ENCODE results near the gene METTL17.
"Not testable (repeated sequence)": the region's sequence is repeated elsewhere in the genome, so short reads cannot be mapped to it uniquely, and the experiment has no call there.

The METTL17 gene, protein sequence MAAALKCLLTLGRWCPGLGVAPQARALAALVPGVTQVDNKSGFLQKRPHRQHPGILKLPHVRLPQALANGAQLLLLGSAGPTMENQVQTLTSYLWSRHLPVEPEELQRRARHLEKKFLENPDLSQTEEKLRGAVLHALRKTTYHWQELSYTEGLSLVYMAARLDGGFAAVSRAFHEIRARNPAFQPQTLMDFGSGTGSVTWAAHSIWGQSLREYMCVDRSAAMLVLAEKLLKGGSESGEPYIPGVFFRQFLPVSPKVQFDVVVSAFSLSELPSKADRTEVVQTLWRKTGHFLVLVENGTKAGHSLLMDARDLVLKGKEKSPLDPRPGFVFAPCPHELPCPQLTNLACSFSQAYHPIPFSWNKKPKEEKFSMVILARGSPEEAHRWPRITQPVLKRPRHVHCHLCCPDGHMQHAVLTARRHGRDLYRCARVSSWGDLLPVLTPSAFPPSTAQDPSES

DNA sequence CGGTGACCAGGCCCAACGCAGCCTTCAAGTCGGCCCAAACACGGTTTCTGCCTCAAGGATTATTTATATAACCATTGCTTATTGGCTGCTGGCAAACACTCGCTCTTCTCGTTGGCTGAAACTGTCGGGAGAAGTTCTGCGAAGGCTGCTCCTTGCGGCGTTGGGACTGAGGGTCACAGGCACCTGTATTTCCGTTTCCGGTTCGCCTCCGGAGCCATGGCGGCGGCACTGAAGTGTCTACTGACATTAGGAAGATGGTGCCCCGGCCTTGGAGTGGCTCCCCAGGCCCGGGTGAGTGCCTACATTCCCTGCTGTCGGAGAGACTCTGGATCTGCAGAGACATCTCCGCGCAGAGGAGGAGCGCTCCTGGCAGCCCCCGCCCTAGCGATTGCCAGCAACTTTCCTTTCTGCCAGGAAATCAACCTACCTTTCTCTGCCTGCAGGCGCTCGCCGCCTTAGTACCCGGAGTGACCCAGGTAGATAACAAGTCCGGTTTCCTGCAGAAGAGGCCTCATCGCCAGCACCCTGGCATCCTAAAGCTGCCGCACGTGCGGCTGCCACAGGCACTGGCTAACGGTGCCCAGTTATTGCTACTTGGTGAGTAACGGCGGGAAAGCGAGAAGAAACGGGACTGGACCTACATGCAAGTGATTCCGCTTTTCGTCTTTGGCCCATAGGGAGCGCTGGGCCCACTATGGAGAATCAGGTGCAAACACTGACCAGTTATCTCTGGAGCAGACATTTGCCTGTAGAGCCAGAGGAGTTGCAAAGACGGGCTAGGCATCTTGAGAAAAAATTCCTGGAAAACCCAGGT, at the start of gene METTL17:
TSS of gene METTL17 (plus strand) at position 194 of the 814 bp plus-strand sequence. CDS start at position 217, 23 bp downstream.
- peak; percentile 77 for DNase-seq (ENCODE audit: low read depth)

DNA sequence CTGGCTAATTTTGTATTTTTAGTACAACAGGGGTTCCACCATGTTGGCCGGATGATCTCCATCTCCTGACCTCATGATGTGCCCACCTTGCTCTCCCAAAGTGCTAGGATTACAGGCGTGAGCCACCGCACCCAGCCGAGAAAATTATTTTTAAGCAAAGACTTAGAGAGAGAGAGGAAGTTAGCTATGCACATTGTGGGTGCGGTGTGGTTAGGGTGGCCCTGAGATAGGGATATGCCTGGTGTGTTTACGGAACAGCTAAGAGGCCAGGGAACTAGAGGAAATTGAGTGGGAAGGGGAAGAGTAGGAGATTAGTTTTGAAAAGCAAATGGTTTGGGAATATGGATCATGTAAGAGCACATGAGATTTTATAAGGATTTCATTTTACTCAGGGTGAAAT, 44.6 kb upstream of the METTL17 start:
- DNase-seq (ENCODE audit: low read depth): not testable (repeated sequence)

DNA sequence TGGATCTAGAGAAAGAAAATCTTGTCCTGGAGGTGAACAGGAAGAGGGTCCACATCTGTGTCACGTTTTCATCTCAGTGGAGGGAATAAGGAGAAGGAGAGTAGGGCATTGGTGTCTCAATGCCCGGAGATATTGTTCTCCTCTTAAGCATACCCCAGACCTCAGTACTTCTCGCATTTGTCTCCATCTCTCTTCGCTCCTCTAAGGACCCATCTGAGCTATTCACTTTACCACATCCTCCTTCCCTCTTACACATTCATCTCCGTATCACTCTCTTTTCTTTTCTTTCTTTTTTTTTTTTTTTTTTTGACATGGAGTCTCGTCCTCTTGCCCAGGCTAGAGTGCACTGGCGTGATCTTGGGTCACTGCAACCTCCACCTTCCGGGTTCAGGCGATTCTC, 43.1 kb upstream of the METTL17 start:
- not testable (repeated sequence) for DNase-seq (ENCODE audit: low read depth)

DNA sequence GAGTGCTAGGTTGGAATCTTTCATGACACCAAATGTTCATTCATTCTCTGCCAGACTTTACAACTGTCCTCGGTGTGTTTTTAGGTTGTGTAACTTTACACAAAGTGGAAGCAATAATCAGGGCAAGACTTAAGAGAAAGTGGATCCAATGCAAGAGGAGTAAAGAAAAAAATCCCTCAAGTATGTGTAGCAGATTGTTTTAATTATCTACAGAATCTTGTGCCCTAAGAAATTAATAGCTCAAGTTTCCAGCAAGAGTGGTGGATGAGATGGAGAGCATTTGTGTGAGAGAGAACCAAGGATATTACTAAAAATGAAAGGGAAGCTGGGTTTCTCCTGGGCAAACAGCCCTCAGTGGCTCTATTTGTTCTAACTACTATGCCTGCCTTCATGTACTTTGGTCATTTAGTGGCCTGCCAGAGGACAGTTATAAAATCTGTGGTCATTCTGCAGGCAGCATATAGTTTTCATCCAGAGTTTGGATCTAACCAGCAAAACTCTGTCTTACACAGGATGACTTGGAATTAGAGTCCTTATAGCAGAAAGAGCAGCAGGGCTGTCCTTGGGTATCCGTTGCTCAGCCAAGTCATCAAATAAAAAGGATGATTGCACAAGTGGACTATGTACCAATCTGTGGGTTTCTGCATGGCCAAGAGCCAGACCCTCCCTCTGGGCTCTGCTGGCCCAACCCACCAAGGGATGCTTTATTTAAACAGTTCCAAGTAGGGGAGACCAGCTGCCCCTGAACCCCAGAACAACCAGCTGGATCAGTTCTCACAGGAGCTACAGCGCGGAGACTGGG, 34.8 kb upstream of the METTL17 start, which contains the start of gene RNASE2:
TSS of gene RNASE2 (plus strand) at position 752 of the 802 bp plus-strand sequence. CDS start 285 bp downstream, outside the sequence.
- DNase-seq (ENCODE audit: low read depth): not testable (repeated sequence)

DNA sequence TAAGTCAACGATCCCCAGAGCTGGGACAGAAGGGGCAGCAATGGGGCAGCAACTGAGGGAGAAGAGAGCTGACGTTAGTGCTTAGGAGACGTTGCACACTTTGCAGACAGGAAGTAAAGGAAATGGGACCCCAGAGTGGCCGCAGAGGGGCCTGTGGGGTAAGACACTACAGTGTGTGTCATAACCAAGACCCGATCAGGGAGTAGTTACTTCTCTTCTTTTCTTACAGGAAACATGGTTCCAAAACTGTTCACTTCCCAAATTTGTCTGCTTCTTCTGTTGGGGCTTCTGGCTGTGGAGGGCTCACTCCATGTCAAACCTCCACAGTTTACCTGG, 34.3 kb upstream of the METTL17 start:
- DNase-seq (ENCODE audit: low read depth): not testable (repeated sequence)

DNA sequence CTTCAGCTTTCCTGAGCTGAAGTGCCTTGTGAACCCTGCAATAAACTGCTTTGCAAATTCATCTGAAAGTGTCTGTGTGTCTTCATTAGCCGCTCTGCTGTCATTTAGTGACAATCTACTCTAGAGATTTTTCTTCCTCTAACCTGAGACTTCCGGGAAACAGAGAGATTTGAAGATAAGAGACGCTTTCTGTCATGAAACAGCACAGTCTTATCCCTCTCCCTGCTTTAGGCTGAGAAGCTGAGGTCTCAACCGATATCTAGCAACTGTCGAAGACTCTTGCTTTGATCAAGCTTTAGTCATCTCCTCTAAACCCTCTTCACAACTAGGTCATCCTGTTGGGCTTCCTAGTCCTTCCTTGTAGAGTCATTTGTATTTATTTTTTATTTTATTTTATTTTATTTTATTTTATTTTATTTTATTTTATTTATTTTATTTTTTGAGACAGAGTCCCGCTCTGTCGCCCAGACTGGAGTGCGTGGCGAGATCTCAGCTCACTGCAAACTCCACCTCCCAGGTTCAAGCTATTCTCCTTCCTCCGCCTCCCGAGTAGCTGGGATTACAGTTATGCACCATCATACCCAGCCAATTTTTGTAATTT, 33.3 kb upstream of the METTL17 start:
- DNase-seq (ENCODE audit: low read depth): no peak

DNA sequence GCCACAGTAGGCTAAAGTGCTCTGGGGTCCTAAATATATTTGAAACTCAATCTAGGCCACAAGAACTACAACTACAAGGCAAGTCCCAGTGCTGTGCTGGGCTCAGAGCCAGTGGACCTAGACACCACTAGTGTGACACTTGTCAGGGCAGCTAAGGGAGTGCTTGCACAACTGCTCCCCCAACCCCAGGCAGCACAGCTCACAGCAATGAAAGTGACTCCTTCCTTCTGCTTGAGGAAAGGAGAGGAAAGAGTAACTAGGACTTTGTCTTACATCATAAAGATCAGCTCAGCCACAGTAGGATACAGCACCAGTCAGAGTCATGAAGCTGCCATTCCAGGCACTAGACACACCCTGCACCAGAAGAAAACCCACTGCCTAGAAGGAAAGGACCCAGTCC, 30.8 kb upstream of the METTL17 start:
- DNase-seq (ENCODE audit: low read depth): not testable (repeated sequence)

DNA sequence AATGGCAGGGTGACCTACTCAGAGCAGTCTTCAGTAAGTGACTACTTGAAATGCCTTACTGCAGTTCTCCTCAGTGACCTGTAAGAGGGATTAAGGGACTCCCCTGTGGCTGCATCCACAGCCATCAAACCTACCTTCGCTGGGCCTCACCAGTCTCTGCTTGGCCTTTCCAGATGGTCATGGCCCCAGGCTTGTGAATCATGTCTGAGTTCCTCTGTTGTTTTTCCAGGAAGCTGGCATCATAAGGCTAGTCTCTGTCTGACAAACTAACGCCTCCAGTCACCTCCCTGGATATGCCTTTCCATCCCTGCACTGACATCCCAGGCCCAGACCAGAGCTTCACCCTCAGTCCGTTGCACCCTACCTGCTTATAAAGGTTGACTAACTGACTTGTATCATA, 20.4 kb upstream of the METTL17 start:
- DNase-seq (ENCODE audit: low read depth): no peak

DNA sequence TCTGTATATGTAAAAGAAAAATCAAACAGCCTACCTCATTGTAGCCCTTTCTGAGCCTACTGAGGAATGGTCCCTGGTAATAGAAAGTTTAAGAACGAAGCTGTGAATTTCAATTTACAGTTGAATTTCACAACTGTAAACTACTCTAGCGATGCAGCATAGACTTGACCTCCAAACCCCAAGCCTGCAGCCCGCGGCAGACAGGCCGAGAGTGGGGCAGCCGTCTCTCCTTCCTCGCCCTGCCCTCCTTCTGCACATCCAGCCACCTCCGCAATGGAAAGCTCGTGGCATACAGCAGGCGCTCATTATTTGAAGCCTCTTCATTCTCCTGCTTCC, 19.2 kb upstream of the METTL17 start:
- DNase-seq (ENCODE audit: low read depth): no peak

DNA sequence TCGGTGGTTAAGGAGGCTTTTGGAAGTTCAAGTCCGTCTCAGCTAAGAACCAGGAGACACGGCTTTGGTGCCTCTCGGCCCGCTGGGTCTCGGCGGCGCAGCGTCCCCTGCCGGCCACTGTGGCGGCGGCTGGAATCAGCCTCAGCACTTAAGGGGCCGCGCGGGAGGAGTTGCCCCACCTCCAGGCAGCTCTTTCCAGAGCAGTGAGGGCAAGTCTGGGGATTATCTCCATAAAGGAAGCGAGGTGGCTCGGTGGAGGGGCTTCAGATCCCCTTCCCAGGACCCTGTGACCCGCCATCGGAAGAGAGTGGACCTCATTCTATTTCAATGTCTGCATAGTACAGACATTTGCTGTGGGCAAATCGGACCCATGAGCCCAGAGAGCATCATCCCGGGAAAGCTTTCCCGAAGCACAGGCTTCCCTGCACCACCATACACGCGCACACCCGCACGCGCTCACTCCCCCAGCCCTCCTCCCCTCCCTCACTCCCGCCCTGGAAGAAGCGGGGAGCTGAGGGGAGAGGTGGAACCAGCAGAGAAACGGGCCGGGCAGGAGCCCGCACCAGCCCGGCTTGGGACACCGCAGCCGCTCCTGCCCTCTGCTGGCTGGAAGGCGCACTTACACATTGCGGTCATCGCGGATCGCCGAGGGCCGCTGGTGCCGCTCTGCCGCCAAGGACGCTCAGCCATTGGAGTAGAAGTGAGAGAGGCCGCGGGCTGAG, 18.6 kb upstream of the METTL17 start:
- peak; percentile 63 for DNase-seq (ENCODE audit: low read depth)

DNA sequence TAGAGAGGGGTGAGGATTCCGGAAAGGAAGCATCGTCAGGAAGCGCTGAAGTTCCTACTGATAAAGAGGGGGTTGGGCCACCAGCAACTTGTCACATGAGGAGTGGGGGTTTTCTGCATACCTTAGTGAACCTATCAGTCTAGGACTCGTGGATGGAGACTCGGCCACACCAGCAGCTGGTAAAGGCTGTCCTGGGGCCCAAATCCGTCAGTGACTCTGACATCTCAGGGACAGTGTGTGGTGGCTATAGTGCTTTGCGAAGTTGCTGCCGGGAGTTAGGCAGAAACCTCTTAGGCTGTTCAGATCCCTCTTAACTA, 18.1 kb upstream of the METTL17 start:
- DNase-seq (ENCODE audit: low read depth): no peak

DNA sequence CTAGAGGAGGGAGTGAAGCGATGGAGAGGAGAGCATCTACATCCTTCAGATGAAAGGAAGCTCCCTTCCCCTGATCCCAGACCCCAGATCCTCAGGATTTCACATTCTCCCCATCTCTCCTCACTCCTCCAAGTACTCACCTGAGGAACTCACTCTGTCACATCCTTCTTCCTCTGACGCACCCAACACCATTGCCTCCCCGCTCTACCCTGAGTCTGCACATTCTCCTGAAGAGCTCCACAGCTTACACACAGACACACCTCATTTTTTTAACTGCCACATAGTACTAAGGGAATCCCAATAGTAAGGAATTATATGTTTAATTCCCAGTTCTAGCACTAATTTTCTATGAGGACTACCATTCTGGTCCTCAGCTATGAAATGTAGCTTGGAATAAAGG, 16.3 kb upstream of the METTL17 start:
- DNase-seq (ENCODE audit: low read depth): no peak

DNA sequence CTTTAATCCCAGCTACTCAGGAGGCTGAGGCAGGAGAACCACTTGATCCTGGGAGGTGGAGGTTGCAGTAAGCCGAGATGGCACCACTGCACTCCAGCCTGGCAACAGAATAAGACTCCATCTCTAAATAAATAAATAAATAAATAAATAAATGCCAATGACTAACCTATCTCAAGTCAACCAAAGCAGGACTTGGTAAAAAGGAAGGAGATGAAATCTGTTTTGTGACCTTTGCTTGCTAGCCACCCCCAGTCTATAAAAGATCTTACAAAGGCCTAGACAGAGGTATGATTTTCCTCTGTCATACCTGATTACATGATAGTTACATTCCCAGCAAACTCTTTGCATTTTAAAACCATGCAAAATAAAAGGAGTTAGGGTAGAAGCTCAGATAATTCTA, 13.5 kb upstream of the METTL17 start:
- DNase-seq (ENCODE audit: low read depth): no peak

DNA sequence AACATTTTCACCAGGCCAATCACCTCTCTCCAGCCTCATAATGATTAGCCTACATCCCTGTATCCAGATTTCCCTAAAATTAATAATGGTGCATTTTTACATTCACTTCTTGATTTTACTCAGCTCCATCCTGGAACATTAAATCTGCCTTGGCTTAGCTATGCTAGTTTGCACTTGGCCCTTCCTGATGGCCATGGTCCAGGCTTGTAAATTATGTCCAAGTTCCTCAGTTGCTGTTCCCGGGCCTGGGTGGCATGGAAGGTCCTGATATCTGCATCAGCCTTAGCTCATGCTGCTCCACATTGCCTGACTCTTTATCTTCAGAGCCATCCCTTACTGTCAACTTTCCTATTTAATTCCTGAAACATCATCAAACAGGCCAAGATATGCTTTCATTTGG, 11.1 kb upstream of the METTL17 start:
- DNase-seq (ENCODE audit: low read depth): no peak

DNA sequence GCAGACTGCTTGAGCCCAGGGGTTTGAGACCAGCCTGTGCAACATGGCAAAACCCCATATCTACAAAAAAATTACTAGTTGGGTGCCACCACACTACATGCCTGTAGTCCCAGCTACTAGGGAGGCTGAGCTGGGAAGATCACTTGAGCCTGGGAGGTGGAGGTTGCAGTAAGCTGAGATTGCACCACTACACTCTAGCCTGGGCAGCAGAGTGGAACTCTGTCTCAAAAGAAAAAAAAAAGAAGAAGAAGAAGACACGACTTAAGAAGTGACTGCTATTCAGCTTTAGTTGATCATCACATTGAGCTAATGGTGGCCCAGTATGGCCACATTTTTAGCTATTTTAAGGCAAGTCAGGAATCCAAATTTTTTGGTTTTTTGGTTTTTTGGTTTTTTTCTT, 8.9 kb upstream of the METTL17 start:
- DNase-seq (ENCODE audit: low read depth): no peak

DNA sequence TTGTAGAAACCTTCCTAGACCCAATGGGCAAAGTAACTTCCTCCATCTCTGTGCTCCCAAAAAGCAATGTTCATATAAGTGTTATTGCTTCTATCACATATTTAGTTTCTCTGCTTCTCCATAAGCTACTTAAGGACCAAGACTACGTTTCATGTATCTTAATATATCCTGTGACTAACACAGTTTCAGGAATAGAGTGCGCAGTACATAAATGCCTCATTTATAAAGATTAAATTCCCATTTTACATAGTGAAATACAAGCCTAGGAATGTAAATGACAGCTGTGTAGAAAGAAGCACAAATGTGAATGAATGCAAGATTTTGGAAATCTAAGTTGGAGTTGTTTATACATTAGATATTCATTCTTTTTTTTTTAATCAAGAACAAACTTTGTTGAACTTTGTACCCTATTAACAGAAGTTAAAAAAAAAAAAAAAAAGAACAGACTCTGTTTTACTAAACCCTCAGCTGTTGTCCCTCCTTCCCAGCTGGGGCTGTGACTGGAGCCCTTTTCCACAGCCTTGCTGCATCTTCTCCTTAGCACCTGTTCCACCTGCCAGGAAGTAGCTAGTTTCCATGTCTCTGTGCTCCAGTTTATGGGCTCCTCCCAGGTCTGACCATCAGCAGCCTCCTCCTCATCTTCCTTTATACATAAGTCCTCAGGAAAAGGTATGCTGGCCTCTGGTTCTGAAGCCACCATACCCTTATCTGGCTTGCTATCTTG, 7.0 kb upstream of the METTL17 start:
- no peak for DNase-seq (ENCODE audit: low read depth)

DNA sequence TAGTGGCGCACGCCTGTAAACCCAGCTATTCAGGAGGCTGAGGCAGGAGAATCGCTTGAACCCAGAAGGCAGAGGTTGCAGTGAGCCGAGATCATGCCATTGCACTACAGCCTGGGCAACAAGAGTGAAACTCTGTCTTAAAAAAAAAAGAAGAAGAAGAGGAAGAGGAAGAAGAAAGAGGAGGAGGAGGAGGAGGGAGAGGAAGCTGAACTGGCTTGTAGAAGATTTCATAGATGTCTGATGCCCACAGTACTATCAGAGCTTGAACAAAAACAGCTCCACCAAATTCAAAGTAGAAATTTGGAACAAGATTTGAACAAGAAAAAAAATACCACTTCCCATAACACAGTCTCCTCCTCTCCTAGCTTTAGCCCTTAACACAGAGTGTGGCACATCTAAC, 4.1 kb upstream of the METTL17 start:
- DNase-seq (ENCODE audit: low read depth): not testable (repeated sequence)

DNA sequence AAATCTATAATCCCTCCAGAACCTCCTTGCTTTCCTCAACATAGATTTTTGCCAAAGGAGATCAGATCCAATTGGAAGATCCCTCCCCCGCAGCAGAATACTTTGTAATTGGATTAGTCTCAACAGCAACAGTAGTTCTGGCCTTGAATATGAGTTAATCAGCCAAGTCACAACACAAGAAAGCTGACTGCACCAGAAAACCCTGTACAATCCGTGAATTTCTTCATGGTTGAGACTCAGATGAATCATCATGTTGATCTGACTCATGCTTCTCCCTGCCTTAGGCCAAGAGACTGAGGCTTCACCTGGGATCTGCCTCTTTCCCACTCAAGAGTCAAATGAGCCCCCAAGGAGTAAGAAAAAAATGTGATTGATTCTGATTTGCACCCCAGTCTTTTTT, 3.0 kb upstream of the METTL17 start:
- DNase-seq (ENCODE audit: low read depth): no peak

DNA sequence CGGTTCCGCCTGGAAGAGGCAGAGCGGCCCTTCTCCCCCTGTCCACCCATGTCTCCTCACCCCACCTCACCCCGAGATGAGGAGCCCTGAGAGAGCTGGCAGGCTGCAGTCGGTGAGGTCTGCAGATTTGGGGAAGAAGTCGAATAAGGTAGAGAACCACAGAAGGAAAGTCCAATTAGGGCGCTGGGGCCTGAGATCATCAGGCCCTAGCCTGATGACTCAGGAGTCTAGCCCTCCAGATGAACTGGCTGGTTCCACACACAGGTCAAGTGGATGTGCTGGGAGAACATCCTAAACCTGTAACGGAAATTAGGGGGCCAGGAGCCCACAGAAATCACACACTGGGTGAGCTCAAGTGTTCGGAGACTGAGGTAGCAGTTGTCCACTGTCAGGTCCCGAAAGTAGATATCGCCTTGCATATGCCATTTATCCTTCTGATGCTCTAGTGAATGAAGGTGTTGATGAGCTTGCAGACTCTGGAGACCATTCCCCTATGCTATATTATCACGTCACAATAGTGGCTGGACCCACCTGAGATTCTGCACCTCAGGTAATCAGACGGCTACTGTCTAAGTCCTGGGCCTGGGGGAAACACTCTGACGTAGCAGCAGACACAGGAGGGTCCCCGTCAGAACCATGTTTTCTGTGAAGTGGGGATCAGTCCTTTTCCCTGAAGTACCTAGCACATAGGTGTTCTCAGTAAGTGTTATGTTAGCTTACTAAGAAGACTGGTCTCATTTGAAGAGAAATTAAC, 886 bp upstream of the METTL17 start:
- DNase-seq (ENCODE audit: low read depth): no peak

DNA sequence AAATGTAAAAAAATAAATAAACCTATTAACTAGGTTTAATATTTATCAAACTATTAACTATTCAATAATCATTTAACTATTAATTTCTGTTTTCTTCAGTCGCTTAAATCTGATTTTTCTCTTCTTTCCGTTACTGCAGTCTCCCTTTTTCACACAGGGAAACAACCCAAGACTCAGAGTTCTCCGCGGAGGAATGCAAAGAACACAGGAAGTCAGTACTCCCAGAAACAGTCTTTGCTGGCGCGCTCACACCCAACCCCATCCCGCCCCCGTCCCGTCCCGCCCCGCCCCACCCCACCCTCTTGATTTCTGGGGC, 351 bp upstream of the METTL17 start:
- no peak for DNase-seq (ENCODE audit: low read depth)
